BE2C (cell line): ENCODE measurements around the gene GJC1.

ENCODE experiments used
- DNase-seq: peaks from one replicate; pipeline ENCODE4 v3.0.0-alpha.2; 2020
- H3K27me3 ChIP-seq: fragments of 250-450 bp; sonication (Bioruptor Pico); 2 replicates; pipeline ENCODE4 v1.5.1; 2020; ENCODE audit warnings: mild to moderate bottlenecking
- H3K36me3 ChIP-seq: fragments of 250-450 bp; sonication (Bioruptor Pico); 2 replicates; pipeline ENCODE4 v1.5.1; 2020; ENCODE audit warnings: mild to moderate bottlenecking
- H3K4me1 ChIP-seq: fragments of 250-450 bp; sonication (Bioruptor Pico); 2 replicates; pipeline ENCODE4 v1.5.1; 2020
- H3K4me3 ChIP-seq: 2 replicates; pipeline ENCODE4 v1.5.1; 2011; ENCODE audit warnings: low read depth, low read length
- H3K9me3 ChIP-seq: fragments of 250-450 bp; sonication (Bioruptor Pico); 2 replicates; pipeline ENCODE4 v1.5.1; 2020
- CTCF ChIP-seq: IDR thresholded peaks from 2 replicates; pipeline ENCODE4 v1.5.1; 2012; ENCODE audit warnings: mild to moderate bottlenecking, low read depth, low read length

GJC1 gene

GRCh38 chr17:44797802-44798201, 32.3 kb downstream of the GJC1 start:
- Histone ChIP-seq H3K4me1 (no peaks in the 10 kb centered on the region), H3K4me3 (no peak overlapping the region), H3K9me3 (no peaks in the 10 kb centered on the region), H3K36me3 (0 out of 2 replicates have a peak, but pooled peaks cover 4% of the 10 kb centered on the region), H3K27me3 (no peaks in the 10 kb centered on the region)
- TF ChIP-seq CTCF = no peak
- no peak for DNase-seq

- Histone ChIP-seq H3K4me3 (no peak overlapping the region), H3K27me3 (no peaks in the 10 kb centered on the region), H3K36me3 (0 out of 2 replicates have a peak, but pooled peaks cover 4% of the 10 kb centered on the region), H3K9me3 (no peaks in the 10 kb centered on the region), H3K4me1 (no peaks in the 10 kb centered on the region)
- DNase-seq = no peak
- no peak for TF ChIP-seq CTCF
Observed at GRCh38 chr17:44796731-44797130, 33.4 kb downstream of the GJC1 start.

- no peak overlapping the region for H3K4me3 ChIP-seq
- H3K27me3 ChIP-seq = no peaks in the 10 kb centered on the region
- 0 out of 2 replicates have a peak, but pooled peaks cover 4% of the 10 kb centered on the region for H3K36me3 ChIP-seq
- no peaks in the 10 kb centered on the region for H3K4me1 ChIP-seq
- no peaks in the 10 kb centered on the region for H3K9me3 ChIP-seq
- DNase-seq = no peak
- TF ChIP-seq CTCF = no peak
Observed at GRCh38 chr17:44795928-44796327, 34.2 kb downstream of the GJC1 start.

GRCh38 chr17:44795421-44795820, 34.7 kb downstream of the GJC1 start:
- no peak for TF ChIP-seq CTCF
- H3K4me1 ChIP-seq = no peaks in the 10 kb centered on the region

GRCh38 chr17:44794851-44795413, 35.2 kb downstream of the GJC1 start:
- no peaks in the 10 kb centered on the region for H3K4me1 ChIP-seq
- no peak for DNase-seq

More at GRCh38 chr17:44795421-44795820, 34.7 kb downstream of the GJC1 start:
- no peak for DNase-seq
- Histone ChIP-seq H3K9me3 (no peaks in the 10 kb centered on the region), H3K27me3 (no peaks in the 10 kb centered on the region), H3K4me3 (no peak overlapping the region), H3K36me3 (0 out of 2 replicates have a peak, but pooled peaks cover 4% of the 10 kb centered on the region)

More at GRCh38 chr17:44794851-44795413, 35.2 kb downstream of the GJC1 start:
- TF ChIP-seq CTCF = no peak
- Histone ChIP-seq H3K9me3 (no peaks in the 10 kb centered on the region), H3K4me3 (no peak overlapping the region), H3K27me3 (no peaks in the 10 kb centered on the region), H3K36me3 (0 out of 2 replicates have a peak, but pooled peaks cover 4% of the 10 kb centered on the region)
